Erythroblast (primary cell): ENCODE data around the gene GUCD1.

ENCODE experiments used
- GATA1 ChIP-seq: IDR thresholded peaks from 2 replicates; pipeline ENCODE4 v1.6.1; 2011; ENCODE audit warnings: low read depth, mild to moderate bottlenecking, control low read depth, low read length, moderate library complexity
- POLR2A ChIP-seq: IDR thresholded peaks from 2 replicates; pipeline ENCODE4 v1.6.1; 2011; ENCODE audit warnings: mild to moderate bottlenecking, low read length

DNA sequence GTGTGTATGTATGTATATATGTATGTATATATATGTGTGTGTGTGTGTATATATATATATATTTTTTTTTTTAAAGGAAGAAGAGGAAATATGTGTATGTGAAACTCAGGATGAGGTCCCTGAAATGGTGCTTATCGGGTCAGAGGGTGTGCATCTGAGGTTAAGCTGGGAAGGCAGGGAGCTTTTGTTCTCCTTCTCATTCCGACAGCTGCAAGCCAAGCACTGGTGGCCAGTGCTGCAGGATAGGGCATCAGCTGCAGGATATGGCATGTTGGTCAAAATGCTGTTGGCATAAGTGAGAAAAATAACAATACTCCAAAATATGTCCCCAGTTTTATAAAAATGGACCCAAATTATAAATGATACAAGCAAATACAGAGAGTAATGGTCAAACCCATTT is 8.3 kb upstream of the GUCD1 start:
- no peak for TF ChIP-seq POLR2A
- TF ChIP-seq GATA1: no peak
